PFSK-1 (cell line): Measurements from ENCODE around the gene MITF.

Source experiments
- FOXP2 ChIP-seq: optimal IDR thresholded peaks from 2 replicates; pipeline ENCODE3; 2011; ENCODE audit warnings: borderline replicate concordance, control low read depth, inconsistent platforms; ENCODE audit not compliant: insufficient read depth; ENCODE audit errors: extremely low read length, extremely low read depth
- POLR2AphosphoS5 ChIP-seq: IDR thresholded peaks from 2 replicates; pipeline ENCODE4 v1.6.1; 2012; ENCODE audit warnings: low read depth, mild to moderate bottlenecking, control low read depth, low read length, moderate library complexity
- SIN3A ChIP-seq: IDR thresholded peaks from 2 replicates; pipeline ENCODE4 v1.6.1; 2012; ENCODE audit warnings: mild to moderate bottlenecking, low read length, moderate library complexity, borderline replicate concordance; ENCODE audit not compliant: insufficient read depth
- TAF1 ChIP-seq: IDR thresholded peaks from 2 replicates; pipeline ENCODE4 v1.6.1; 2012; ENCODE audit warnings: low read length, control low read depth, borderline replicate concordance; ENCODE audit not compliant: insufficient read depth
- TF ChIP-seq, protein P1 (sequence below), 2 experiments: IDR thresholded peaks; 2 replicates each; pipeline versions ENCODE4 v1.6.1 to v1.8.0; 2011 to 2012; ENCODE audit warnings: low read depth in 2 of 2, low read length in 2 of 2, control low read depth in 1 of 2, inconsistent platforms in 1 of 2, mild to moderate bottlenecking in 1 of 2, moderate library complexity in 1 of 2; ENCODE audit not compliant: insufficient read depth in 1 of 2

The MITF gene

DNA sequence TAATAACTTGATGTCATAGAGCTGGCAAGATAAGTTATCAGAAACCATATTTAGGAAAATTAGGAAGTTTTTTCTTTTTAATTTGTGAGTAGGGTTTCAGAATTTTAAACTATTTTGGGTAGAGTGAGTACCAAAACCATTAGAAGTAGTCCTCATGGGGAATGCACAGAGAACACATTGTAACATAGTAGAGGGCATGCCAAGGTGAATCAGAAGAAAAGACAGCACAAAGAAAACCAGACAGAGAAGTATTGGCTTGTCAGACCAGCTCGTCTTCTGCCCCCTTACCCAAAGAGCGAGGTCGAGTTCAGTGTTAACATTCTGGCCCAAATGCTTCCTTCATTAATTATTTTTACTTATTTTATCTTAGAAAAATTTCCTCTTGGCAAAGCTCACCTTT, 139.0 kb downstream of the MITF start:
- no peak for TF ChIP-seq POLR2AphosphoS5
- no peak for TF ChIP-seq FOXP2

DNA sequence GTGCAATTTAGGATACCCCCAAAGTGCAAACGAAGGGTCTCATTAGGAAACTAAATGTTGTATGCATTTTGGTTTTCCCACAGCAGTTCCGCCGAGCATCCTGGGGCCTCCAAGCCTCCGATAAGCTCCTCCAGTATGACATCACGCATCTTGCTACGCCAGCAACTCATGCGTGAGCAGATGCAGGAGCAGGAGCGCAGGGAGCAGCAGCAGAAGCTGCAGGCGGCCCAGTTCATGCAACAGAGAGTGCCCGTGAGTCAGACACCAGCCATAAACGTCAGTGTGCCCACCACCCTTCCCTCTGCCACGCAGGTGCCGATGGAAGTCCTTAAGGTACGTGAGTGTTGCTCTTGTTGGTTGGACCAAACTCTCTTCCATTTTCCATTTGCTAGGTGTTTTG, 139.8 kb downstream of the MITF start:
- TF ChIP-seq SIN3A: no peak
- TF ChIP-seq, protein P1, sequence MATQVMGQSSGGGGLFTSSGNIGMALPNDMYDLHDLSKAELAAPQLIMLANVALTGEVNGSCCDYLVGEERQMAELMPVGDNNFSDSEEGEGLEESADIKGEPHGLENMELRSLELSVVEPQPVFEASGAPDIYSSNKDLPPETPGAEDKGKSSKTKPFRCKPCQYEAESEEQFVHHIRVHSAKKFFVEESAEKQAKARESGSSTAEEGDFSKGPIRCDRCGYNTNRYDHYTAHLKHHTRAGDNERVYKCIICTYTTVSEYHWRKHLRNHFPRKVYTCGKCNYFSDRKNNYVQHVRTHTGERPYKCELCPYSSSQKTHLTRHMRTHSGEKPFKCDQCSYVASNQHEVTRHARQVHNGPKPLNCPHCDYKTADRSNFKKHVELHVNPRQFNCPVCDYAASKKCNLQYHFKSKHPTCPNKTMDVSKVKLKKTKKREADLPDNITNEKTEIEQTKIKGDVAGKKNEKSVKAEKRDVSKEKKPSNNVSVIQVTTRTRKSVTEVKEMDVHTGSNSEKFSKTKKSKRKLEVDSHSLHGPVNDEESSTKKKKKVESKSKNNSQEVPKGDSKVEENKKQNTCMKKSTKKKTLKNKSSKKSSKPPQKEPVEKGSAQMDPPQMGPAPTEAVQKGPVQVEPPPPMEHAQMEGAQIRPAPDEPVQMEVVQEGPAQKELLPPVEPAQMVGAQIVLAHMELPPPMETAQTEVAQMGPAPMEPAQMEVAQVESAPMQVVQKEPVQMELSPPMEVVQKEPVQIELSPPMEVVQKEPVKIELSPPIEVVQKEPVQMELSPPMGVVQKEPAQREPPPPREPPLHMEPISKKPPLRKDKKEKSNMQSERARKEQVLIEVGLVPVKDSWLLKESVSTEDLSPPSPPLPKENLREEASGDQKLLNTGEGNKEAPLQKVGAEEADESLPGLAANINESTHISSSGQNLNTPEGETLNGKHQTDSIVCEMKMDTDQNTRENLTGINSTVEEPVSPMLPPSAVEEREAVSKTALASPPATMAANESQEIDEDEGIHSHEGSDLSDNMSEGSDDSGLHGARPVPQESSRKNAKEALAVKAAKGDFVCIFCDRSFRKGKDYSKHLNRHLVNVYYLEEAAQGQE (IDR thresholded peaks at IDR 0.05; ENCODE audit: insufficient read depth in 1 of 2, low read depth in 2 of 2, low read length in 2 of 2): no peak
- no peak for TF ChIP-seq POLR2AphosphoS5
- no peak for TF ChIP-seq TAF1
- no peak for TF ChIP-seq FOXP2

DNA sequence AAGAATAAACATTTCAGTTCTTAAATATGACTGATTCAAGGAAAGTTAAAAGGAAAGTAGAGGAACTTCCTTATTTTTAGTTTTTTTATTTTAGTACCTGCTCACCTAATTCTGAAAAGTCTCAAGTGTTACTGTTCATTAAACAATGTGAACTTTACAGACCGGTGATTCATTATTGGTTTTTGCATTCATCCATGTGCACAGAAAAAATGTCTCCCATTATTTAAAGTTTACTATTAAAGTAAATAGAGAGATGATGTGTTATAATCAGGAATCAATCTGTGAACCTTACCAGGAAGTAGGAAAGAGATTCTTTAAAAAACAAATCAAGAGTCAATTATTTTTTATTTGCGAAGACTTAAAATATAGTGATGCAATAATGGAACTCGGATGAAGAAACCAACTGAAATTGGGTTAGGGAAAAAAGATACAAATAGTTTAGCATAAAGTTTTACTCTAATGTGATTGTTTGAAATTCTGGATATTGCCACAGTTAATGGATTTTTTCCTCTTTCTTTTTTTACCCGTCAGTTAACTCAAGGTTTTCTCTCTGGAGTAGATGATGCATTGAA, 140.9 kb downstream of the MITF start:
- TF ChIP-seq TAF1: no peak
- no peak for TF ChIP-seq SIN3A

DNA sequence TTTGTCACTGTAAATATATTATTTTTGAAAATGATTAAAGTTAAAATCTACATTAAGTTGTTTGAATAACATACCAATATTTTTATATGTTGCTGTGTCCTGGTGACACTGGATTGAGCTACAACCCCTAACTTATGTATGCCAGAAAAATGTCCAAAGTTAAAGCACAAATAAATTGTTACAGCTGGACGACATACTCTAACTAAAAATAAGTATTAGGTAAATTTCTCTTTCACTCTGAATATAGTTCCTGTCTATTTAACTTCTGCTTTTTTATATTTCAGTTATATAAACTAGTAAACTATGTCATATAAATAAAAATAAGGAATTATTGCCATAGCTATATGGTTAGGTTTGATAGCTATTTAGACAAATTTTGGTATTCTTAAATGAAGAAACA, 141.8 kb downstream of the MITF start:
- TF ChIP-seq POLR2AphosphoS5 (no peak), FOXP2 (no peak), TAF1 (no peak), SIN3A (no peak)
- TF ChIP-seq, protein P1 (IDR thresholded peaks at IDR 0.05; ENCODE audit: insufficient read depth in 1 of 2, low read depth in 2 of 2, low read length in 2 of 2): no peak

DNA sequence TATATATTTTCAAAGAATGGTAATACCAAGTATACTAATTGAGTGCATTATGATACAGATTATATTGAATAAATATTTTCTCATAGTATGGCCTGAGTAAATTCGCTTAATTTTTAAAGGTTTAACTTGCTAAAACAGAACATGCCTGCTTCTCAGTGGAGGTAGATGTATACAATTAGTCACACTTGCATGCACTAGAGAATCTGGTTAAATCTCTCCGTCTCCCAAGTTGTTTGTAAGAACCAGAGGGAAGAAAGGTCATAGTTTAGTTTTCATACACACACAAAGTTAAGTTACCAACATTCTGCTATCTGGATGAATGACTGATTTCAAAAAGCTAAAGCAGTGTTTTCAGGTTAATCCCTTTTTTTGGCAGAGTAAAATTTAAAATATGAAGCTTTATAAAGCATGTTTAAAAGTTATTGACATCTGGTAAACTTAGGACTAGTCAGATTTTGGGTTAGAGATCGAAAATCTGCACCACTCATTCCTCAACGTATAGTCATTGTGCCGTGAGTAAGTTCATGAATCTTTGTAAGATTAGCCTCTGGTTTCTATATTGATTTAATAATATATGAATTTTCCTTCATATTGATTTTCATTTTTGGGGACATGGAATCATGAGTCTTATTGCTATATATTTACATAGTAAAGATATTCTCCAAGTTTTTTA, 142.6 kb downstream of the MITF start:
- TF ChIP-seq TAF1 (no peak), SIN3A (no peak), FOXP2 (no peak), POLR2AphosphoS5 (no peak)
- TF ChIP-seq, protein P1 (IDR thresholded peaks at IDR 0.05; ENCODE audit: insufficient read depth in 1 of 2, low read depth in 2 of 2, low read length in 2 of 2): no peak

DNA sequence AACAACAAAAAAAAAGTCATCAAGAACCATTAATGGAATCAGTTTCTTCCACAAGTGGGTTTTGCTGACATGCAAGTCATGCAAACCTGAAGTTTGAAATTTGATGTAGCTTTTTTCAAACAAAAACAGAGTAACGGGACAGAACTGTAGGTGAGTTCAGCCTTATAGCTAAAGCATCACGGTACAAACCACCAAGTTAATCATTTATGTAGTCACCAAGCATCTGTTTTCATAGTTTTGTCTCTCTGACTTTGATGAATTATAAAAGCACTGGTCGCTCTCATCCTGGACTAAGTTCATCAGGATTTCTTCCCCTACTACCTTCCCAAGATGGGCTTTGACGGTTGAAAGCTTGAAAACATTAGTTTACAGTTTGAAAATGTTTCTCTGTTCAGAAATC, 143.3 kb downstream of the MITF start:
- TF ChIP-seq SIN3A (no peak), FOXP2 (no peak), POLR2AphosphoS5 (no peak), TAF1 (no peak)
- TF ChIP-seq, protein P1 (IDR thresholded peaks at IDR 0.05; ENCODE audit: insufficient read depth in 1 of 2, low read depth in 2 of 2, low read length in 2 of 2): no peak
